ENCODE data around the gene PPIG. TPM values are rescaled to one million over a fixed set of nuclear protein-coding genes. Genes with fewer than 3 reads are reported as not detected.

The PPIG gene
- total RNA-seq, 1 experiment from 2014 or later: 66.2 TPM

GRCh38 chr2:169540146-169540545 lies 44.0 kb upstream of the PPIG start:
- no peak overlapping the region for H2BK5ac ChIP-seq (ENCODE audit: insufficient read length, low read length)
- no peaks in the 10 kb centered on the region for H3K4me1 ChIP-seq (ENCODE audit: insufficient read depth, low read length)
- no peak overlapping the region for H3K4ac ChIP-seq (ENCODE audit: low read depth, low read length)
- no peak overlapping the region for H3K9ac ChIP-seq (ENCODE audit: extremely low read depth, insufficient read length, low read length)
- no peaks in the 10 kb centered on the region for H3K79me1 ChIP-seq (ENCODE audit: insufficient read depth, low read depth, low read length, poor library complexity, severe bottlenecking)
- Mint-ChIP-seq H3K4me1 (no peaks in the 10 kb centered on the region), H3K4me3 (no peak overlapping the region), H3K9me3 (no peaks in the 10 kb centered on the region), H3K36me3 (ENCODE audit: insufficient read depth in 1 of 3, low read depth in 3 of 3) (peaks cover 2 to 35% (median 34%) of the 10 kb centered on the region in 3 experiments; a peak in 6 of 7 replicates), H3K27ac (no peak overlapping the region), H3K27me3 (ENCODE audit: low read depth) (no peaks in the 10 kb centered on the region)
- H3K9me3 ChIP-seq (ENCODE audit: control insufficient read depth, low read depth, low read length): no peaks in the 10 kb centered on the region
- H3K23me2 ChIP-seq (ENCODE audit: insufficient read length, low read depth, low read length, poor library complexity, severe bottlenecking): no peaks in the 10 kb centered on the region
- H3K56ac ChIP-seq (ENCODE audit: insufficient read length, low read depth, low read length): no peak overlapping the region
- WGBS (ENCODE audit: extremely low coverage, insufficient read length, low lambda C conversion rate): no CpG with 5 or more reads among the region's 2 CpGs
- no peak overlapping the region for H4K91ac ChIP-seq (ENCODE audit: insufficient read length, low read depth, low read length)
- H2BK120ac ChIP-seq (ENCODE audit: low read depth, low read length, poor library complexity, severe bottlenecking): no peak overlapping the region
- DNase-seq: no peak
- H3K23ac ChIP-seq (ENCODE audit: insufficient read length, low read depth, low read length): no peak overlapping the region
- no peak overlapping the region for H3K4me2 ChIP-seq (ENCODE audit: insufficient read depth, insufficient read length, low read length)
- no peaks in the 10 kb centered on the region for H4K20me1 ChIP-seq (ENCODE audit: control insufficient read depth, insufficient read depth, insufficient read length)
- no peak overlapping the region for H2AK5ac ChIP-seq (ENCODE audit: insufficient read length, low read length)
- no peak overlapping the region for H2BK20ac ChIP-seq (ENCODE audit: low read depth, low read length, poor library complexity, severe bottlenecking)
- no peak overlapping the region for H2BK15ac ChIP-seq (ENCODE audit: low read depth, low read length)
- no peak overlapping the region for H2BK12ac ChIP-seq (ENCODE audit: insufficient read length, low read depth, low read length)
- H3K14ac ChIP-seq (ENCODE audit: insufficient read depth, low read length): no peak overlapping the region
- H3K27me3 ChIP-seq (ENCODE audit: insufficient read depth, low read length): no peaks in the 10 kb centered on the region
- H3K79me2 ChIP-seq (ENCODE audit: insufficient read depth, low read length): no peaks in the 10 kb centered on the region
- no peak overlapping the region for H4K5ac ChIP-seq (ENCODE audit: insufficient read length, low read depth, low read length)
- H3K27ac ChIP-seq (ENCODE audit: insufficient read length, low read depth, low read length): no peak overlapping the region
- TF ChIP-seq, protein P1, sequence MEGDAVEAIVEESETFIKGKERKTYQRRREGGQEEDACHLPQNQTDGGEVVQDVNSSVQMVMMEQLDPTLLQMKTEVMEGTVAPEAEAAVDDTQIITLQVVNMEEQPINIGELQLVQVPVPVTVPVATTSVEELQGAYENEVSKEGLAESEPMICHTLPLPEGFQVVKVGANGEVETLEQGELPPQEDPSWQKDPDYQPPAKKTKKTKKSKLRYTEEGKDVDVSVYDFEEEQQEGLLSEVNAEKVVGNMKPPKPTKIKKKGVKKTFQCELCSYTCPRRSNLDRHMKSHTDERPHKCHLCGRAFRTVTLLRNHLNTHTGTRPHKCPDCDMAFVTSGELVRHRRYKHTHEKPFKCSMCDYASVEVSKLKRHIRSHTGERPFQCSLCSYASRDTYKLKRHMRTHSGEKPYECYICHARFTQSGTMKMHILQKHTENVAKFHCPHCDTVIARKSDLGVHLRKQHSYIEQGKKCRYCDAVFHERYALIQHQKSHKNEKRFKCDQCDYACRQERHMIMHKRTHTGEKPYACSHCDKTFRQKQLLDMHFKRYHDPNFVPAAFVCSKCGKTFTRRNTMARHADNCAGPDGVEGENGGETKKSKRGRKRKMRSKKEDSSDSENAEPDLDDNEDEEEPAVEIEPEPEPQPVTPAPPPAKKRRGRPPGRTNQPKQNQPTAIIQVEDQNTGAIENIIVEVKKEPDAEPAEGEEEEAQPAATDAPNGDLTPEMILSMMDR (conservative IDR thresholded peaks at IDR 0.05): no peak
- no peak overlapping the region for H2AFZ ChIP-seq (ENCODE audit: low read length)
- H3T11ph ChIP-seq (ENCODE audit: low read length): no peak overlapping the region
- H3K18ac ChIP-seq (ENCODE audit: insufficient read length, low read depth, low read length): no peak overlapping the region
- H4K8ac ChIP-seq (replicated peaks; ENCODE audit: insufficient read length, low read depth, low read length): no peak overlapping the region
